Pancreas (tissue), 10 donors: ENCODE measurements around the gene ITGA5. TPM values are rescaled to one million over a fixed set of nuclear protein-coding genes. Genes with fewer than 3 reads are reported as not detected.
A peak's percentile ranks its signal among the peaks of the same experiment; 100 is the strongest.

ENCODE experiments used
- ATAC-seq, 4 donors: fragments of 200-7000 bp; cut with Tn5 transposase; one replicate each; pipeline versions ENCODE4 v1.8.0 to v1.9.1; 2020; ENCODE audit warnings: mild to moderate bottlenecking in 4 of 4, moderate library complexity in 4 of 4
- DNase-seq, 6 donors: peaks; one replicate each; pipeline ENCODE4 v3.0.0-alpha.2; 2020
- FAIRE-seq: peaks from 2 replicates; lab custom pipeline; 2012; peaks lifted over from hg19 to GRCh38; lab: Jason Lieb, UNC
- H3K27ac ChIP-seq, 4 donors: fragments of 200-600 bp; sonication (generic); 1 replicate in 3 of 4; 2 replicates in 1 of 4; pipeline versions ENCODE4 v1.5.0 to v1.8.0; 2020
- H3K27me3 ChIP-seq, 4 donors: fragments of 200-600 bp; one replicate each; pipeline ENCODE4 v1.8.0; 2021
- H3K36me3 ChIP-seq, 3 donors: fragments of 200-600 bp; sonication (generic) in 1 of 3; one replicate each; pipeline versions ENCODE4 v1.5.0 to v1.8.0; 2020 to 2021
- H3K4me1 ChIP-seq, 3 donors: fragments of 200-600 bp; one replicate each; pipeline ENCODE4 v1.8.0; 2021
- H3K4me3 ChIP-seq, 4 donors: fragments of 200-600 bp; sonication (generic) in 2 of 4; one replicate each; pipeline versions ENCODE4 v1.5.0 to v1.8.0; 2020 to 2021
- H3K9me3 ChIP-seq, 4 donors: fragments of 200-600 bp; one replicate each; pipeline ENCODE4 v1.8.0; 2021
- WGBS, 2 donors: extraction: QIAGEN DNeasy Blood & Tissue Kit; methylation state at CpG; one replicate each; pipeline ENCODE4 v1.1.7; 2013; 5-methylcytosine and 5-hydroxymethylcytosine counted together
- intact Hi-C, 3 donors: fragments of 100-400 bp; cut with DNase I; formaldehyde crosslinking; loops; one replicate each; pipeline versions ENCODE4 v1.11.1 to v1.14.2; 2022
- polyA plus RNA-seq, 2 donors: library from polyadenylated mRNA; stranded (reverse); fragments of 200-250 nt; gene quantifications; one replicate each; pipeline ENCODE4 v1.2.3, GENCODE V29; 2013
- total RNA-seq, 6 donors: library from RNA; stranded (reverse); fragmentation: NEBNext Ultra II Directional in 4 of 6; extraction: Animal tissue kit (Norgen Biotek cat#: 25700) in 4 of 6; gene quantifications; one replicate each; pipeline versions ENCODE4 v1.2.1 to v1.2.4, GENCODE V29; 2021 to 2023
- TF ChIP-seq, protein P1 (sequence below), 4 donors: fragments of 200-600 bp; sonication (generic) in 3 of 4; IDR thresholded peaks; one replicate each; pipeline versions ENCODE4 v1.5.0 to v1.8.0; 2021; ENCODE audit warnings: antibody characterized with exemption in 4 of 4
- donor health status: healthy with polysubstance abuse.
- donor health status: DM: no; HTN: no; CAD: no; lungs with moderate emphysema.
- donor health status: DM: no; HTN: no; CAD: no.
- donor health status: control.
- donor health status: control.
- donor health status: Bipolar disorder and iron deficiency.
- donor health status: DM: yes; HTN: yes; CAD: no.
- donor health status: DM: no; HTN: no; CAD: no.
- donor health status: DM: no; HTN: no; CAD: no.
- donor health status: DM: yes; HTN: yes; CAD: no.

Gene ITGA5
- total and polyA plus RNA-seq, 8 donors = 9.5 to 32.2 (median 17.5) TPM

DNA sequence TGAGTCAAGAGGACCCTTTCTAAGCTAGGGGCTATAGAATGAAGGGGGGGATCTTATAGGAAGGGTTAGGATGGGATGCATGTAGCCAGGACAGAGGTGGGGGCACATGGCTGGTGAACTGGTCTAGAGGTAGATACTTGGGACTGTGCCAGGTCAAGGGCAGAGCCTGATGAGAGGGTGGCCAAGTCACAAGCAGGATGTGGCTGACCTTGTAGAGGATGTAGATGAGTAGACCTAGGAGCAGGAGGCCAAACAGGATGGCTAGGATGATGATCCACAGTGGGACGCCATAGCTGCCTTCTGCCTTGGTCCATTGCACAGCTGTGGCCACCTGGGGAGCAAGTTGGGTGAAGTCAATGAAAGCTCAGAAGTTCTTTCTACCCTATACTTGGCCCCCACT is 21.9 kb downstream of the ITGA5 start:
- Histone ChIP-seq H3K4me1 (no peaks in the 10 kb centered on the region), H3K36me3 (peaks cover 0 to 26% (median 10%) of the 10 kb centered on the region in 3 donors), H3K27me3 (no peaks in the 10 kb centered on the region), H3K27ac (no peak overlapping the region), H3K4me3 (no peak overlapping the region), H3K9me3 (no peaks in the 10 kb centered on the region)
- ATAC-seq (no peak), DNase-seq (no peak), FAIRE-seq (no peak)
- TF ChIP-seq, protein P1, sequence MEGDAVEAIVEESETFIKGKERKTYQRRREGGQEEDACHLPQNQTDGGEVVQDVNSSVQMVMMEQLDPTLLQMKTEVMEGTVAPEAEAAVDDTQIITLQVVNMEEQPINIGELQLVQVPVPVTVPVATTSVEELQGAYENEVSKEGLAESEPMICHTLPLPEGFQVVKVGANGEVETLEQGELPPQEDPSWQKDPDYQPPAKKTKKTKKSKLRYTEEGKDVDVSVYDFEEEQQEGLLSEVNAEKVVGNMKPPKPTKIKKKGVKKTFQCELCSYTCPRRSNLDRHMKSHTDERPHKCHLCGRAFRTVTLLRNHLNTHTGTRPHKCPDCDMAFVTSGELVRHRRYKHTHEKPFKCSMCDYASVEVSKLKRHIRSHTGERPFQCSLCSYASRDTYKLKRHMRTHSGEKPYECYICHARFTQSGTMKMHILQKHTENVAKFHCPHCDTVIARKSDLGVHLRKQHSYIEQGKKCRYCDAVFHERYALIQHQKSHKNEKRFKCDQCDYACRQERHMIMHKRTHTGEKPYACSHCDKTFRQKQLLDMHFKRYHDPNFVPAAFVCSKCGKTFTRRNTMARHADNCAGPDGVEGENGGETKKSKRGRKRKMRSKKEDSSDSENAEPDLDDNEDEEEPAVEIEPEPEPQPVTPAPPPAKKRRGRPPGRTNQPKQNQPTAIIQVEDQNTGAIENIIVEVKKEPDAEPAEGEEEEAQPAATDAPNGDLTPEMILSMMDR (IDR thresholded peaks at IDR 0.05) = no peak
- intact Hi-C loops = no loop called here
- 86% methylated on average over 1 of the region's 1 CpG for WGBS, 2 donors

- Histone ChIP-seq H3K4me3 (no peak overlapping the region), H3K36me3 (peaks cover 0 to 15% (median 2%) of the 10 kb centered on the region in 3 donors), H3K9me3 (no peaks in the 10 kb centered on the region), H3K27me3 (no peaks in the 10 kb centered on the region), H3K4me1 (no peaks in the 10 kb centered on the region), H3K27ac (no peak overlapping the region)
- no peak for FAIRE-seq
- intact Hi-C loops = no loop called here
- no peak for ATAC-seq
- DNase-seq = no peak
- TF ChIP-seq, protein P1 (IDR thresholded peaks at IDR 0.05) = no peak
Observed at GRCh38 chr12:54395545-54395944, 23.5 kb downstream of the ITGA5 start.

DNA sequence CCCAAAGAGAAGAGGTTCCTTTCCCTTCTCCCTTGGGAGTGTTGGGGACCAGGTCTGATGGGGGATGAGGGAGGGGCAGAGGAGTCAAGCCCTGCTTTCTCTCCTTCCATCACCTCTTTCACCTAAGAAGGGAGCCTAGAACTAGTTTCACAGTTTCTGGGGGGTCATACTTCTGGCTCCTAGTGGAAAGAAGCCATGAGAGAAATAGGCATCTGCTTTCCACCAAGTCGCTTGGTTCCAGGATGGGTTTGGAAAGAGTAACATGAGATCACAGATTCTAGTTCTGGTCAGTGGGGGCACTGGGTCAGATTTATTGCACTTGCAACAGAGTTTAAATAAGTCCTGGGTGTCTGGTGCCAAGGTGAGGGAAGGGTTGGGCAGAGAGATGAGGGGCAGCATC is 24.1 kb downstream of the ITGA5 start:
- no peaks in the 10 kb centered on the region for H3K27me3 ChIP-seq
- H3K36me3 ChIP-seq = peaks cover 0 to 15% (median 2%) of the 10 kb centered on the region in 3 donors
- no peak for FAIRE-seq
- intact Hi-C loops = no loop called here
- TF ChIP-seq, protein P1 (IDR thresholded peaks at IDR 0.05) = no peak
- no peak for DNase-seq
- 90 to 100% methylated on average over 1 of the region's 1 CpG for WGBS, 2 donors
- ATAC-seq = no peak
- H3K4me3 ChIP-seq = no peak overlapping the region
- no peaks in the 10 kb centered on the region for H3K9me3 ChIP-seq
- no peak overlapping the region for H3K27ac ChIP-seq
- H3K4me1 ChIP-seq = no peaks in the 10 kb centered on the region

GRCh38 chr12:54394281-54394719 is 24.8 kb downstream of the ITGA5 start:
- no peak overlapping the region for H3K4me3 ChIP-seq
- intact Hi-C loops = no loop called here
- TF ChIP-seq, protein P1 (IDR thresholded peaks at IDR 0.05) = peak; percentile 43 to 74 (median 60)
- no peaks in the 10 kb centered on the region for H3K9me3 ChIP-seq
- H3K27me3 ChIP-seq = no peaks in the 10 kb centered on the region
- ATAC-seq (peak in 3 of 4 donors; percentile 32 to 53 (median 37)), DNase-seq (peak in 1 of 6 donors; percentile 47), FAIRE-seq (no peak)
- H3K36me3 ChIP-seq = peaks cover 0 to 15% (median 2%) of the 10 kb centered on the region in 3 donors
- H3K27ac ChIP-seq = no peak overlapping the region
- no peaks in the 10 kb centered on the region for H3K4me1 ChIP-seq
- 24 to 32% methylated on average over 4 of the region's 4 CpGs for WGBS, 2 donors

- no peak for DNase-seq
- no peak for ATAC-seq
- no peak for FAIRE-seq
- WGBS, 2 donors = 59 to 77% methylated on average over 3 of the region's 3 CpGs
- Histone ChIP-seq H3K27ac (no peak overlapping the region), H3K4me1 (no peaks in the 10 kb centered on the region), H3K27me3 (no peaks in the 10 kb centered on the region), H3K4me3 (no peak overlapping the region), H3K36me3 (peaks cover 0 to 15% (median 2%) of the 10 kb centered on the region in 3 donors), H3K9me3 (no peaks in the 10 kb centered on the region)
- TF ChIP-seq, protein P1 (IDR thresholded peaks at IDR 0.05) = no peak
- intact Hi-C loops = no loop called here
Observed at GRCh38 chr12:54393743-54394142, 25.3 kb downstream of the ITGA5 start.
